Activated CD8-positive, alpha-beta memory T cell treated with anti-CD3 and anti-CD28 coated beads for 24 hours (primary cell): ENCODE measurements around the gene PGM1.

Experiments
- DNase-seq: peaks from one replicate; pipeline ENCODE4 v3.0.0-alpha.2; 2020

Gene PGM1

GRCh38 chr1:63635681-63636080, 42.5 kb downstream of the PGM1 start:
- no peak for DNase-seq

GRCh38 chr1:63636192-63637105, 43.2 kb downstream of the PGM1 start:
- DNase-seq, result no peak

GRCh38 chr1:63638471-63638870, 45.3 kb downstream of the PGM1 start:
- DNase-seq, result no peak

- DNase-seq, result no peak
Observed at GRCh38 chr1:63638875-63639274, 45.7 kb downstream of the PGM1 start.

GRCh38 chr1:63640633-63641567, 47.7 kb downstream of the PGM1 start:
- no peak for DNase-seq

GRCh38 chr1:63641615-63642014, 48.4 kb downstream of the PGM1 start:
- DNase-seq, result no peak

- no peak for DNase-seq
Observed at GRCh38 chr1:63642901-63643300, 49.7 kb downstream of the PGM1 start.

GRCh38 chr1:63643517-63643916, 50.3 kb downstream of the PGM1 start:
- no peak for DNase-seq

GRCh38 chr1:63643926-63644325, 50.7 kb downstream of the PGM1 start:
- no peak for DNase-seq

GRCh38 chr1:63645317-63645716, 52.1 kb downstream of the PGM1 start:
- DNase-seq, result no peak

GRCh38 chr1:63648689-63649088, 55.5 kb downstream of the PGM1 start:
- no peak for DNase-seq

- DNase-seq, result no peak
Observed at GRCh38 chr1:63651161-63651701, 58.0 kb downstream of the PGM1 start.

- no peak for DNase-seq
Observed at GRCh38 chr1:63653976-63654375, 60.8 kb downstream of the PGM1 start.

GRCh38 chr1:63659448-63659847, 66.2 kb downstream of the PGM1 start:
- no peak for DNase-seq

GRCh38 chr1:63662056-63662836, 69.0 kb downstream of the PGM1 start:
- DNase-seq, result no peak

GRCh38 chr1:63662841-63663240, 69.6 kb downstream of the PGM1 start:
- DNase-seq, result no peak

GRCh38 chr1:63663301-63663700, 70.1 kb downstream of the PGM1 start:
- no peak for DNase-seq

GRCh38 chr1:63663873-63664272, 70.7 kb downstream of the PGM1 start:
- DNase-seq, result no peak

GRCh38 chr1:63664742-63665141, 71.5 kb downstream of the PGM1 start:
- DNase-seq, result no peak

GRCh38 chr1:63665410-63665809, 72.2 kb downstream of the PGM1 start:
- no peak for DNase-seq

GRCh38 chr1:63665824-63666223, 72.6 kb downstream of the PGM1 start:
- DNase-seq, result no peak

- no peak for DNase-seq
Observed at GRCh38 chr1:63668298-63668697, 75.1 kb downstream of the PGM1 start.
